HG02870 (cell line): Measurements from ENCODE around the gene C1orf87.

ENCODE experiments used
- ATAC-seq: cut with Tn5 transposase; IDR thresholded peaks from one replicate; pipeline ENCODE4 v1.9.1; 2021; ENCODE audit warnings: mild to moderate bottlenecking, moderate library complexity; ENCODE audit not compliant: unreplicated experiment

Gene C1orf87

GRCh38 chr1:59948990-59949389 lies 124.6 kb downstream of the C1orf87 start:
- ATAC-seq, result no peak

GRCh38 chr1:59947047-59947938 lies 126.3 kb downstream of the C1orf87 start:
- peak; percentile 90 for ATAC-seq

- no peak for ATAC-seq
Measured at GRCh38 chr1:59945790-59946189, 127.8 kb downstream of the C1orf87 start.
